HG03064 (cell line): ENCODE results near the gene SNX25.
"Not testable (repeated sequence)": the region's sequence is repeated elsewhere in the genome, so short reads cannot be mapped to it uniquely, and the experiment has no call there.

Experiments used
- ATAC-seq: cut with Tn5 transposase; IDR thresholded peaks from one replicate; pipeline ENCODE4 v1.9.1; 2021; ENCODE audit warnings: low read depth; ENCODE audit not compliant: unreplicated experiment

Gene SNX25

DNA sequence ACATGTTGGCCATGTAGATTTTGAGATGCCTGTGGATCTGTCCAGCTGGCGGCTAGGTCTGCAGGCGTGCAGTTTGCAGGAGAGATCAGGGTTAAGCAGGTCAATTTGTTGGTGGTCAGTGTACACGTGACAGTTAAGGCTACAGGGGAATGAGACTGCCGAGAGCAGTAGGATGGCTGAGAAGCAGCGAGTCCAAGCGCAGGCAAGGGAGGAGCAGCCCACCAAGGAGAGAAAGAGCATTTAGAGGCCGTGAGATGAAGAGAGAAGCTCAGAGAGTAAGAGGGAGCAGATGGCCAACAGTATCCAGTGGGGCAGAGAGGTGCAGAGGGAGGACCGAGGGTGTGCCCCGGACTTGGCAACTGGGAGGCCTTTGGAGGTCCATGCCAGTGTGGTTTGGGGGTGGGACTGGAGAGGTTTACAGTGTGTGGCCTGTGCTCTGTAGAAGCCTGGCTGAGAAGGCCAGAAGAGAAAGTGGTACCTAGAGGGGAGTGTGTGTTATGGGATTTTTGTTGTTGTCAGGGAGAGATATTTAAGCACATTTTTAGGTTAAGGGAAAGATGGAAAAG is 18.4 kb downstream of the SNX25 start:
- ATAC-seq, result no peak

DNA sequence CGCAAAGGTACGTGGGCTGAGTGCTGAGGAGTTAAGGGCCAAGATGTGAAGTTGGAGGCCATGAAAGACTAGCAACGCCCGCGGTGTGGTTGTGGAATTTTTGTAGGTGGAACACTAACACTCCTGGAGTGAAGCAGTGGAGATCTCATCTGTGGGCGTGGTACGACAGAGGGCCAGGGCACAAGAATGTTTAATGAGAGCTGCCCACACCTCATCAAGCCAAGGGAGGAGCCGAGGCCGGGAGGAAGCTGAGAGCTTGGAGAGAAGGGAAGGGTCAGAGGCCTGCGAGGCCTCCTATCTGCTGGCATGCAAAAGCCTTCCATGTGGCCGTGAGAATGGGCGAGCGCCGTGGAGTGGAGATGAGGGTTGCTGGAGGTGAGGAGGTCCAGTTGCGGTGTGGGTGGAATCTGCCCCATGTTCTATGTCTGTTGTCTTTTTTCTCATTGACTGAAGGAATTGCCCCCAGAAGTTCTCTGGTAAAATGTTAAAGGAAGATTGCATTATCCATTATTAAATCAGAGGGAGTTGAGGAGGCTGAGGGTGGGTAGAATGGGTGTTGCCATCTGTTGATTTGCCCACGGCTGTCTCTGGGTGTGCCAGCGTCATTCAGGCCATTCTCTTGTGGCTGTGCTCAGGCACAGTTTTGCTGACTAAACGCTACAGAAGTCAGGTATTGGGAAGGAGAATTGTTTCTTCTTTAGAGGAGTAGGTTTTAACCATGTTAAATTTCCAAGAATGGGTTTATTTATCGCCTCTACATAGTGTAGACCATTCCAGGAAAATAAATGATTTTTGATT is 19.8 kb downstream of the SNX25 start:
- no peak for ATAC-seq

DNA sequence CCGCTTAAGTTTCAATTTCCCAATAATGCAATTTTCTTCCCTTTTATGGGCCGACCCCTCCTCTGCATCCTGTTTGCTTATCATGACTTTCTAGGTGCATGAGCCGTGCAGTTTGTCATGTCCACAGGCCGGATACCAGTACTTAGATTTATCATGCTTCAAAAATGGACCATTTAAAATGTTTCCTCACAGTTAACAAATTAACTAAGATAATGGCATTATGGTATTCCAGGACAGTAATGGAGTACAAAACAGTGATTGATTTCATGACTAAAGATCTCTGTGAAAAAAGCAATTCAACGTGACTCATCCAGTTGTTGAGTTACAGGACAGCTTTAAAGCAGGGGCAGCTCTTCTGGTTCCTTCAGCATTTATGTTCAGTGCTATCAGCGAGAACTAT is 23.0 kb downstream of the SNX25 start:
- ATAC-seq, result no peak

- ATAC-seq, result no peak
Observed at GRCh38 chr4:185235119-185235842, 25.9 kb downstream of the SNX25 start.

DNA sequence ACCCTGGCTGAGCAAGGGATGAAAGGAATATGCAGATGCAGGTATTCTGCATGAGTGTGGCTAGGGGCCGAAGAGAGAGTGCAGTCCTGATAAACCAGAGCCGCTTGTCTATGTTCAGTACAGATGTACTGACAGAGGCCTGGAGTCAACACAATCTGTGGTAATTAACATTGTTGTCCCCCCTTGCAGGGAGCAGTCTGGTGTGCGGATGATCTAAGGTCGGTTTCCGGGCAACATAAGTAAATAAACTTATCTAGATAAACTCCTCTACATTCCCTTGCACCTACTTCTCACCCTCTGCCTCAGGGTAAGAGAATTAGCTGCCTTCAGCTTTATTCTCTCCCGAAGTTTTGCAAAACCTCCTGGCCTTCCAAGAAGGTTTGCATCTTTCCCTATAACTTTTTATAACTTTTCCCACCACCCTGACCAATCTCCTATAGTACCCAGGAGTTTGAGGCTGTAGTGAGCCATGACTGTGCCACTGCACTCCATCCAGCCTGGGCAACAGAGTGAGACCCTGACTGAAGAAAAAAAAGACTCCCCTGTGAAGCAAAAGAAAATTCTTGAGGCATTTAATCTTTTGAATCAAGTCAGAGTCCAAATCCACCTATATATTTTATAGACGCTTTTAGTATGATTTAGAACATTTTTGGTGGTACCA is 26.6 kb downstream of the SNX25 start:
- no peak for ATAC-seq

- no peak for ATAC-seq
Observed at GRCh38 chr4:185237175-185237574, 27.8 kb downstream of the SNX25 start.

DNA sequence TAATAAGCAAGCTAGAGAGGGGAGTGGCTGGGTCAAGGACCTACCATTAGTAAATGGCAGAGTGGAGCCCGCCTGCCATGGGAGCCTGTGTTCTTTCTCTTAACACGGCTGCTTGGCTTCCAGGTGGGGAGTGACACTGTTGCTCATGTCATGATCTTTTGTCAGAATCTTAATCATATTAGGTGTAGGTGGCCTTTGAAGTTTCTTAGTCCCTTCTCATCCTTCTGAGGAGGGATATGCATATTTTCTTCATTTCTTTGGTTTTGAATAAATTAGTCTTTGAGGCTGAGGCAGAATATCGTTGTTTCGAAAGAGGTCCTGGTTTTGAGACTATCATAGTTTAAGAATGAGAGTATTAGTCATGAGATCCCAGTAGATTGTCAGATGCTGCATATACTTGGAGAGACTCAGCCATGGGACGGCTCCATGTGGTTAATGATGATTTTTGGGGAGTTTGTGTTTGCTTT is 28.9 kb downstream of the SNX25 start:
- ATAC-seq, result no peak

- ATAC-seq, result no peak
Observed at GRCh38 chr4:185238750-185239149, 29.4 kb downstream of the SNX25 start.

DNA sequence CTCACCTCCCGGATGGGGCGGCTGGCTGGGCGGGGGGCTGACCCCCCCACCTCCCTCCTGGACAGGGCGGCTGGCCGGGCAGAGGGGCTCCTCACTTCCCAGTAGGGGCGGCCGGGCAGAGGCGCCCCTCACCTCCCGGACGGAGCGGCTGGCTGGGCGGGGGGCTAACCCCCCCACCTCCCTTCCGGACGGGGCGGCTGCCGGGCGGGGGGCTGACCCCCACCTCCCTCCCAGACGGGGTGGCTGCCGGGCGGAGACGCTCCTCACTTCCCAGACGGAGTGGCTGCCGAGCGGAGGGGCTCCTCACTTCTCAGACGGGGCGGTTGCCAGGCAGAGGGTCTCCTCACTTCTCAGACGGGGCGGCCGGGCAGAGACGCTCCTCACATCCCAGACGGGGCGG is 31.1 kb downstream of the SNX25 start:
- ATAC-seq, result not testable (repeated sequence)

DNA sequence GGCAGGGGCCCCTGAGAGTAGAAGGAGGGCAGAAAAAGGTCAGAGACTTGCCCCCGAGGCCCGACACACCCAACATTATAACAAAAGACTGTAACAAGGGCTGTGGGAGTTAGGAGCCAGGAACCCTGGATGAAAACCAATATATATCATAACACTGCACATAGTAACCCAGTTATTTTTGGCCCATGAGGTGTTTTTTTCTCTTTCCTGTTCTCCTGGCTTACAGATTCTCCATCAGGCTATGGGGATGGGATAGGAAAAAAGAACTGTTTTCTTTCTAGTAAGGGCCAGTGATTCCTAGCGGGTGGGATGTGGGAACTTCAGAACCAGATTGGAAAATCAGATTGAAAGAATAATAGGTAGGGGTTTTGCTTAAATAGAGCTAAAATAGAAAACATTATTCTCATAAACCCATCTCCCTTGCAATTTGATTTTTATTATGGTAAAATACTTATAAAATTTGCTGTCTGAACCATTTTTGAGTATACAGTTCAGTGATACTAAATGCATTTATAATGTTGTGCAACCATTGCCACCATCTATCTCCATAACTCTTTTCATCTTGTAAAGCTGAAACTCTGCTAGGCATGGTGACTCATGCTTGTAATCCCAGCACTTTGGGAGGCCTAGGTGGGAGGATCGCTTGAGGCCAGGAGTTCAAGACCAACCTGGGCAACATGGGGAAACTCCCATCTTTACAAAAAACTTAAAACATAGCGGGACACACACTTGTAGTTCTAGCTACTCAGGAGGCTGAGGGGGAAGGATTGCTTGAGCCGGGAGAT is 33.5 kb downstream of the SNX25 start:
- ATAC-seq, result no peak

DNA sequence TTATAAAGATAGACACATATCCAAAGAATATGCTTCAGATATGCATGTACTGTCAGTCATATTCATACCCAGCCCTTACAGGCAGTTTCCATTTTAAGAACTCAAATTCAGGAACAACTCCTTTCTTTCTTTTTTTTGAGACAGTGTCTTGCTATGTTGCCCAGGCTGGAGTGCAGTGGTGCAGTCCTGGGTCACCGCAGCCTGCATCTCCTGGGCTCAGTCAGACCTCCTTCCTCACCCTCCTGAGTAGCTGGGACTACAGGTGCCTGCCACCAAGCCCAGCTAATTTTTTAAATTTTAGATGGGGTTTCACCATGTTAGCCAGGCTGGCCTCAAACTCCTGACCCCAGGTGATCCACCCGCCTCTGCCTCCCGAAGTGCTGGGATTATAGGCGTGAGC is 34.5 kb downstream of the SNX25 start:
- ATAC-seq, result no peak

DNA sequence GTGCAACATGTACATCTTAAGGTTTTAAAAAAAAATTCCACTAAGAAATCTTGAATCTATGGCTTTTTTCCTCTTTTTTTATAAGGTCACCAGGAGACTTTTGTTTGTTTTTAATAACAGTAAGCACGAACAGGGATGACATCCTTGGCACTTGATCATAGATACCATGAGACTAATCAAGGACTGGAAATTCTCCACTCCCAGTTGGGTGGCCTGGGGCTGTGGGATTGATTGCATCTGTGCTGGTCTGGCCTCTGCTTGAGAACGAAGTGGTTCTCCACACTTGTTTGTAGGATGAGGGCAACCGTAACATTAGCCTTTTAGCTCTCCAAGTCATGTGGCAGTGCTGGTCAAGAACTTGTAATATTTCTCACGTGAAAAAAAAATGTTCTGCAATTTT is 35.4 kb downstream of the SNX25 start:
- no peak for ATAC-seq

GRCh38 chr4:185246453-185246852 is 37.1 kb downstream of the SNX25 start:
- no peak for ATAC-seq

GRCh38 chr4:185247151-185247550 is 37.8 kb downstream of the SNX25 start:
- no peak for ATAC-seq

GRCh38 chr4:185248393-185249039 is 39.1 kb downstream of the SNX25 start:
- ATAC-seq, result no peak

DNA sequence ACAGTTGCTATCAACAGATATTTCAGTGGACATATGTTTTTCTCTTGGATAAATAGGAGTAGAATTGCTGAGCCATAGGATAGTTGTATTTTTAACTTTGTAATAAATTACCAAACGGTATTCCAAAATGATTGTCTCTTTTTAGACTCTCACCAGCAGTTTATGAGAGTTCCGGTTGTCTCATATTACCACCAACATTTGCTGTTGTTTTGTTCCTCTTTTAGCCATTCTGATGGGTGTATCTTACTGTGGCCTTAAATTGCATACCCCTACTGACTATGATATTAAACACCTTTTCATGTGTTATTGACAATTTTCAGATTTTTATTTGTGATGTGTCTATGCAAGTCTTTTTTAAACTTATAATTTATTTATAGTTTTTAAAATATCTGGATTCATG is 39.7 kb downstream of the SNX25 start:
- ATAC-seq, result no peak

DNA sequence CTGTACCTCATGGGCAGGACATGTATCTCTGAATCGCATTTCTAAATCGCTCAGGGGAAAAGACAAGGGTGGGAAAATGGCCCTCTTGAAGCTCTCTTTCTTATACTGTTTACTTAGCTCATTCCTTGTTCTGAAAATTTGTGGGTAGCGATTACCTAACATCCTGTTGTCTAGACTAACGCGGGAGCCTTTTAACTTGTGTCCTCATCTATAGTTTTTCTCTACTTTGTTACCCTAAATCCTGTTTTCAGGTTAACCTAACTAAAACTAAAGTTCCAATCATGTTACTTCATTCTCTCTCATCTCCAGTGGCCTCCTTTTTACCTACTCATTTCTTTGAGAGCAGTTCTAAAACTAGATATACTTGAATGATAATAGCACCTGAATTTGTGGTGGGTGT is 45.0 kb downstream of the SNX25 start:
- no peak for ATAC-seq

GRCh38 chr4:185255868-185256267 is 46.5 kb downstream of the SNX25 start:
- no peak for ATAC-seq

DNA sequence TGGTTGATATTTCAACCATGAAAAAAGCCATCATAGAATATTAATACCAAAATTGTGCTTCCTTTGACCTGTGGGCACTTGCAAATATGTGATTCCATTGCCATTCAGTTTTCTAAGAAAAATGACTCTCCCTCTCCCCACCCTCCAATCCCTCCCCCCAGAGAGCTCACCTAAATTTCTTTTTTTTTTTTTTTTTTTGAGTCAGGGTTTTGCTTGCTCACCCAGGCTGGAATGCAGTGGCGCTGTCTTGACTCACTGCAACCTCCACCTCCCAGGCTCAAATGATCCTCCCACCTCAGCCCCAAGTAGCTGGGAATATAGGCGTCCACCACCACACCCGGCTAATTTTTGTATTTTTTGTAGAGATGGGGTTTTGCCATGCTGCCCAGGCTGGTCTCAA is 47.0 kb downstream of the SNX25 start:
- ATAC-seq, result no peak

DNA sequence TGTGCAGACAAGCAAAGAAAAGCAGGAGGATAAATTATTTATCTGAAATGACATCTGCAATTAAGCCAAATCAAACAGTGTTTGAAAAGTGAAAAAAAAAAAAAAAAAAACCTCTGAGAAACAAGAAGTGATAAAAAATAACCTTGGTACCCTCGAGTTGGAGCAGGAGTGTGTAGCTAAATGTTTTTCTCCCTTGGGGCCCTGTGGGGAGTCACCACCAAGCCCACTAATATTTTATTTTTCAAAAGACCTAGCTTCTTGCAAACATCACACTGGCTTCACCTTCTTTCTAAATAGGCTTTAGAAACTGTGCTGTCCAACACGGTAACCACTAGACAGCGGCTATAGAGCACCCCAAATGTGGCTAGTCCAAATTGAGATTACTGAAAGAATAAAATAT is 47.7 kb downstream of the SNX25 start:
- no peak for ATAC-seq
